Hepatocyte (in vitro differentiated cells): Measurements from ENCODE around the gene SPESP1.
"Not testable (repeated sequence)": the region's sequence is repeated elsewhere in the genome, so short reads cannot be mapped to it uniquely, and the experiment has no call there.

Source experiments
- EZH2 ChIP-seq: fragments of 200-600 bp; sonication (generic); IDR thresholded peaks from 2 replicates; pipeline ENCODE4 v1.6.1; 2016; ENCODE audit warnings: antibody characterized with exemption, mild to moderate bottlenecking, borderline replicate concordance
- EZH2phosphoT487 ChIP-seq: fragments of 200-600 bp; sonication (generic); IDR thresholded peaks from one replicate; pipeline ENCODE4 v1.6.1; 2018; ENCODE audit warnings: antibody characterized with exemption, mild to moderate bottlenecking, low read depth, moderate library complexity; ENCODE audit not compliant: unreplicated experiment, severe bottlenecking
- TF ChIP-seq, protein P1 (sequence below): fragments of 200-600 bp; sonication (generic); IDR thresholded peaks from 2 replicates; pipeline ENCODE4 v1.5.1; 2016; ENCODE audit warnings: antibody characterized with exemption, mild to moderate bottlenecking; ENCODE audit not compliant: poor library complexity

DNA sequence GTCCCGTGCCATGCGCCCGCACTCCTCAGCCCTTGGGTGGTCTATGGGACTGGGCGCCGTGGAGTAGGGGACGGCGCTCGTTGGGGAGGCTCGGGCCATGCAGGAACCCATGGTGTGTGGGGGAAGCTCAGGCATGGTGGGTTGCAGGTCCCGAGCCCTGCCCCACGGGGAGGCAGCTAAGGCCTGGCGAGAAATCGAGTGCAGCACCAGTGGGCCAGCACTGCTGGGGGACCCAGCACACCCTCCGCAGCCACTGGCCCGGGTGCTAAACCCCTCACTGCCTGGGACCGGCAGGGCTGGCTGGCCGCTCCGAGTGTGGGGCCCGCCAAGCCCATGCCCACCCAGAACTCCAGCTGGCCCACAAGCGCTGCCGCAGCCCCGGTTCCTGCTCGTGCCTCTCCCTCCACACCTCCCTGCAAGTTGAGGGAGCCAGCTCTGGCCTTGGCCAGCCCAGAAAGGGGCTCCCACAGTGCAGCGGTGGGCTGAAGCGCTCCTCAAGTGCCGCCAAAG lies 45.4 kb downstream of the SPESP1 start:
- TF ChIP-seq EZH2phosphoT487, EZH2: not testable (repeated sequence)
- TF ChIP-seq, protein P1, sequence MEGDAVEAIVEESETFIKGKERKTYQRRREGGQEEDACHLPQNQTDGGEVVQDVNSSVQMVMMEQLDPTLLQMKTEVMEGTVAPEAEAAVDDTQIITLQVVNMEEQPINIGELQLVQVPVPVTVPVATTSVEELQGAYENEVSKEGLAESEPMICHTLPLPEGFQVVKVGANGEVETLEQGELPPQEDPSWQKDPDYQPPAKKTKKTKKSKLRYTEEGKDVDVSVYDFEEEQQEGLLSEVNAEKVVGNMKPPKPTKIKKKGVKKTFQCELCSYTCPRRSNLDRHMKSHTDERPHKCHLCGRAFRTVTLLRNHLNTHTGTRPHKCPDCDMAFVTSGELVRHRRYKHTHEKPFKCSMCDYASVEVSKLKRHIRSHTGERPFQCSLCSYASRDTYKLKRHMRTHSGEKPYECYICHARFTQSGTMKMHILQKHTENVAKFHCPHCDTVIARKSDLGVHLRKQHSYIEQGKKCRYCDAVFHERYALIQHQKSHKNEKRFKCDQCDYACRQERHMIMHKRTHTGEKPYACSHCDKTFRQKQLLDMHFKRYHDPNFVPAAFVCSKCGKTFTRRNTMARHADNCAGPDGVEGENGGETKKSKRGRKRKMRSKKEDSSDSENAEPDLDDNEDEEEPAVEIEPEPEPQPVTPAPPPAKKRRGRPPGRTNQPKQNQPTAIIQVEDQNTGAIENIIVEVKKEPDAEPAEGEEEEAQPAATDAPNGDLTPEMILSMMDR, result not testable (repeated sequence)
